ENCODE results near the gene COL24A1.

- TF ChIP-seq EZH2 (IDR thresholded peaks at IDR 0.05) (no peak), FOXP2 (optimal IDR thresholded peaks at IDR 0.05; ENCODE audit: control extremely low read depth, extremely low read length, insufficient read depth) (no peak), POLR2AphosphoS5 (IDR thresholded peaks at IDR 0.05; ENCODE audit: borderline replicate concordance, low read depth, low read length) (no peak)
These were observed 27.9 kb upstream of the COL24A1 start for GRCh38 chr1:86184426-86184825.
